Islet of Langerhans (tissue), 1 donor: ENCODE data around the gene GARS1.

Source experiments
- FAIRE-seq: peaks from one replicate; lab custom pipeline; 2011; peaks lifted over from hg19 to GRCh38; lab: Jason Lieb, UNC

The GARS1 gene

GRCh38 chr7:30681815-30682211 is 87.1 kb downstream of the GARS1 start:
- no peak for FAIRE-seq

- no peak for FAIRE-seq
Observed at GRCh38 chr7:30682212-30683083, 87.8 kb downstream of the GARS1 start, which contains the start of gene CRHR2. CRHR2 (minus strand) TSS chr7:30682456; CDS start chr7:30682280, 176 bp downstream.

- FAIRE-seq, result no peak
Observed at GRCh38 chr7:30683306-30683705, 88.6 kb downstream of the GARS1 start.
